HG03066 (cell line): ENCODE results near the gene CCDC61.

Experiments used
- ATAC-seq: cut with Tn5 transposase; IDR thresholded peaks from one replicate; pipeline ENCODE4 v1.9.1; 2021; ENCODE audit warnings: low read depth; ENCODE audit not compliant: unreplicated experiment

The CCDC61 gene

DNA sequence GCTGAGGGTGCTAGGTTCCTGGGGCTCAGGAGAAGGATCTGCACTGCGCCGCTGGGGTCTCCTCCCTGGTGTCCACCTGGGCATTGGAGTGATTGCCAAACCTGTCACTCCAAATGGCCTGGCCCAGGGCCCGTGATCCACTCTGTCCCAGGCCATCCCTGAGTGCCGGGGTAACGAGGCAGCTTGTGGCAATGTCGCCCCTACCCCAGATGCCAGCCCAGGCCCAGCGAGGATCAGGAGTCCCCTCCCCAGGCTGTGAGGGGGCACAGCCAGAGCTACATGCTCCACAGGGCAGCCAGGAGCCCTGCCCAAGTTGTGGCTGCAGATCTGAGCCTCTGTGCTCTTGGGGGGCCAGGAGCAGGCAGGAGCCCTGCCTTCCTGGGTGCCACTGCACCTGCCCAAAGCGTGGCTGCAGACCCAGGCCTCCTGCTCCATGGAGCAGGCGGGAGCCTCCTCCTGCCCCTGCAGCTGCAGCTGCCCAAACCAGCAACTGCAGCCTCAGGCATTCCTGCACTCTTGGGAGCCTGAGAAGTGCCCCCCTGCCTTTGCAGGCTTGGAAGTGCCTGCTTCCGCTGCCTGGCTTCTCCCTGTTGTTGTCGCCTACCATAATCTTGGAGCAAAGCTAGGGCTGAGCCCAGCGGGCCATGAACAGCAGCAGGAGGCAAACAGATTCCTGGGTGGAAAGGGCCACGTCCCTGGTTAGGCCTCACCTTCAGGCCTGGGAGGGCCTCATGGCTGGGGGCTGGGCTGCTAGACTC lies 40.9 kb downstream of the CCDC61 start:
- no peak for ATAC-seq

DNA sequence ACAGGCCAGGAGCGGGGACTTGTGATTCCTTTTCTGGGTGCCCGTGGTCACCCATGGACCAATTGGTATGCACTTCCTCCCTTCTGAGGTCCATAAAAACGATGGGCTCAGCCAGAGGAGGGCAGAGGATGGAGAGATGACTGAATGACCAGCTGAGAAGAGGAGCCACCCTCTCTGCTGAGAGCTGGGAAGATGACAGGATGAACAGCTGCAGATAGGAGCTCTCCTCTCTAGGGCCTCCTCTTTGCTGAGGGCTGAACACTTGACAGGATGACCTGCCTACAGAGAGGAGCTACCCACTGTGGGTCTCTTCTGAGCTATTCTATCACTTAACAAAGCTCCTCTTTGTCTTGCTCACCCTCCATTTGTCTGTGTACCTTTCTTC lies 41.5 kb downstream of the CCDC61 start:
- no peak for ATAC-seq

DNA sequence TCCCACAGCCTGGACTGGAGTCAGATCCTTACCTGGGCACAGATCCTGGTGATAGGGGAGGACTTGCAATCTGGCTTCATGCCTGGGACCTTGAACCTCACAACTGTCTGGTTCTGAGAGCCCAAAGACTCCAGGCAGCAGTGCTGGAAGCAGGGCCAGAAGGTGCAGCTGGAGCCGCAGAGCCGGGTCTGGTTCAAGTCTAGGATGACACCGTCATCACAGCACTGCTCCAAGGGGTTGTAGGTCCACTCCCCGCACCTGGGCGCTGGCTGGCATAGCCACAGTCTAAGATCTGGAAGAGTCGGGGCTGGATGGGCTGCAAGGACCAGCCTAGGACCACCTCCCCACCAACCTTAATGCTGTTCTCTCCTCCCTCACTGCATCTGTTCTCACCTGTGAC lies 44.9 kb downstream of the CCDC61 start:
- no peak for ATAC-seq

DNA sequence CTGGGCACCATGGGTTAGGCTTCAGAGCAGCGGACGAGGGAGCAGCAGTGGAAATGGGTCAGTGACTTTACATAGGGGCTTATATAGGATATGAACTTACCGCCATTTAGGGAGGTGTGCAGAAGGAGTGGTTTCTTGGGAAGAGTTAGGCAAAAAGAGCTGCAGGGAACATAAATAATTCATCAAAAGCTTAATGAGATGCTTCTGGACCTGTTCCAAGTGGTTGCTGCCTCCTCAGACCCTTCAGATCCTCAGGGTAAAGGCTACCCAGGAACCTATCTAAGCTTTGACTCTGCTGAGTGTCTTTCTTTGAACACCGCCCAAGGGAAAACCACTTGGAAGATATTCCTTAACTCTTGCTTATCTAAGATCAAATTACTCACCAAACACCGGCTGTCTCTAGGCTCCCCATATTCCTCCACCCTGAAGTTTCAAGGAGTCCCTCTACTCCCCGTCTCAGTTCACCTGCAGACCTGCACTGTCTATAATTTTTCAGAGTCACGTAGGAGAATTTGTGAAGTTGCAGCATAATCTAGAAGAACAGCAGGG lies 45.8 kb downstream of the CCDC61 start, which contains the start of gene IGFL4:
IGFL4 (minus strand) TSS at position 51 of the 549 bp plus-strand sequence; CDS start at position 11, 40 bp downstream.
- ATAC-seq, result no peak

DNA sequence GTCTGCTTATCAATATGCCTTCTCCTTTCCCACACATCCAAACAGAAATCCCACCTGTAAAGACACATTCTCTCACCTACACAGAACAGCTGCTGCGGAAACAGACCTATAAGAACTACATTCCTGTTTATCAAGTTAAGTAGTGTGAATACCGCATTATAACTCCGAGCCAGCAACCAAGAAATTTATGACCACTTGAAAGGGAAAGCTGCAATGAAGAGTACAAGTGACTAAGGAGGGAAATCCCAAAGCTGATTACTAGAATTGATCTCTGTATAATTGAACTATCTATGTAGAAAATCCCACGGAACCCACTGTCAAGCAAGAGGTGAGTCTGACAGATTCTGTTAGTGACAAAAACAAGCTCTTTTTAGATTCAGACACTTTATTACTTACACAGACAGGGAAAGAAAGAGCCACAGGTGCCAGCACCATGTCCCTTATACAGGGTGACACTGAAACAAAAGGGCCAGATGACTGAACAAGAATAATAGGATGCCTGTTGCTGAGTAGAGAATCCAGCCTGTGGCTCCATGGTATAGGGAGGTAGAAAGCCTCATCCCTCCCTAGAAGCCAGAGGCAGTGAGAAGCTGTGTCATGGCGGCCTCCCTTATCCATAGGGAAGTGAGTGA lies 47.1 kb downstream of the CCDC61 start:
- no peak for ATAC-seq

DNA sequence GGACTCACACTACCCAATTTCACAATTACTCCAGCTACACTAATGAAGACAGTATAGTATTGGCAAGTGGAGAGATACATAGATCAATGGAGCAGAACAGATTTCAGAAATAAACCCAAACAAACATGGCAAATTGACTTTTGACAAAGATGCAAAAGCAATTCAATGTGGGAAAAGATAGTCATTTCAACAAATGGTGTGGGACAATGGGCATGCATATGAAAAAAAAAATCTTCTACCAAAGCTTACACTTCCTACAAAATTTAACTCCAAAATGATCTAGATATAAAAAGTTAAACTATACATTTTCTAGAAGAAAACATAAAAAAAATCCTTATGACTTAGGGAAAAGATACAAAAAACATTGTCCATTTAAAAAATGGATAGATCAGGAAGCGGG lies 48.3 kb downstream of the CCDC61 start:
- no peak for ATAC-seq

DNA sequence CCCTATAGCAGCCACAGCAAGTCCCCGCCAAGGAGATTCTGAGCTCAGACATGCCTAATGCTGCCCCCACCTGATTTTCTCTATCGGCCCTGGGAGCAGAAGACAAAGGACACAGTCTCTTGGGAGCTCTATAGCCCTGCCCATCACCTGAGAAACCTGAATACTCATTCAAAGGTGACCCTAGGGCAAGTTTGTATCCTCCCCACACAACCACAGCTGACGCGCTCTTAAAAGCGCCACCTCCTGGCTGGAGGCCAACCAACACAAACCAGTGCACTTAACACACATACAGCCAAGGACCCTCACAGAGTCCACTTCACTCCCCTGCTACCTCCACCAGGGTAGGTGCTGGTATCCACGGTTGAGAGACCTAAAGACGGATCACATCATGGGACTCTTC lies 54.3 kb downstream of the CCDC61 start:
- no peak for ATAC-seq

DNA sequence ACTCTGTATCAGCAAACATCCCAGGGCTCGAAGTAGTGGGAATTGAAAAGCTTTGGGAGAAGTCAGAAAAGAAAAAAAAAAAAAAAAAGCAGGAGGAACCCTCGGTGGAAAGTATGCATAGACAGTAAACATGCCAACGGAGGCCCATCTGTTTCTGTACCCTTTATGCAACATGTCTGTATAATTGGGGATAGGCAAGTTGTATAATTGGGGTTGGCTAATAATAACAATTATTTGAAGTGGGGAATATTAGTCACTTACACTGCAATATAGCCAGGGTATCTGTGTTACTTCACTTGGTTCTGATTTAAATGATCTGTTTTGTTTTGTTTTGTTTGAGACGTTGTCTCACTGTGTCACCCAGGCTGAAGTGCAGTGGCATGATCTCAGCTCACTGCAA lies 57.6 kb downstream of the CCDC61 start:
- ATAC-seq, result no peak

DNA sequence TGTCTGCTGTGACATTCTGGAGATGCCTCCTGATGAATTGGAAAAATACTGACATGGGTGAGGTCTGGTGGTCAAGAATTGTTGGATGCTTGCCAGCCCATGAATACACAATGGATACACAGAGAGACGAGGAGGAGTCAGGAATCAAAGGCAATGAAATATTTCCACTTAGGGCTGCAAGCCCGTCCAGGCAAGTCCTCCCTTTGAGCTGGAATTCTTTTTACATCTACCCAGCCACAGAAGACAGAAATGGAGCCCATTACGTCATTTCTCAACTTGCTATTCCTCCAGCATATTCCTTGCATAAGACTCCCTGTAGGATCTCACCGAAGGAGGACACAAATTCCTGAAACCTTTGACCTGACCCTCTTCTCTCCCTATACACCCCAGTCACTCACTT lies 61.3 kb downstream of the CCDC61 start:
- ATAC-seq, result no peak

DNA sequence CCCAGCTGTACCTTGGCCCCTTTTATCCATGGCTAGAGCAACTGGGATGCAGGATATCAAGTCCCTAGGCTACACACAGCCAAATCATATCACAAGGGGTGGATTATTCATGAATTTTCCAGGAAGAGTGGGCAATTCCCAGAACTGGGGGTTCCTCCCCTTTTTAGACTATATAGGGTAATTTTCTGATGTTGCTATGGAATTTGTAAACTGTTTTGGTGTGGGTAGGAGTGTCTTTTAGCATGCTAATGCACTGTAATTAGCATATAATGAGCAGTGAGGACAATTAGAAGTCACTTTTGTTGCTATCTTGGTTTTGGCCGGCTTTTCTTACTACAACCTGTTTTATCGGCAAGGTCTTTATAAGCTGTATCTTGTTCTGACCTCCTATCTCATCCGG lies 63.5 kb downstream of the CCDC61 start:
- ATAC-seq, result no peak

DNA sequence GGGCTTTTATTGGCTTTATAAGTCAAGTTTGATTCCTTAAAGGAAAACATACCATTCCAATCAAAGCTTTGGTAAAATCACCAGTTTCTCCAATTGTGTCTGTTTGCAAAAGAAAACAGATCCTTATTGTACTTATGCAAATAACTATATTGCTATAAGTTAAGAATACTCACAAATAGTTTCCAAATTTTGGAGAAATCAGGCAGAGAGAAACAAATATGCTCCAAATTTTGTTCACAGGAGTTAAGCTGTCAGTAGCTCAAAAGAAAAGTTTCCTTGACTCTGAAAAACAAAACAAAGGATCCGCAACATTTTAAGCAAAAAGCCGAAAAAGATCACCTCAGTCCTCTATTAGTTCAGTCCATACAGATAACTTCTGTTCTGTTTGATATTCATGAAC lies 64.7 kb downstream of the CCDC61 start:
- no peak for ATAC-seq

DNA sequence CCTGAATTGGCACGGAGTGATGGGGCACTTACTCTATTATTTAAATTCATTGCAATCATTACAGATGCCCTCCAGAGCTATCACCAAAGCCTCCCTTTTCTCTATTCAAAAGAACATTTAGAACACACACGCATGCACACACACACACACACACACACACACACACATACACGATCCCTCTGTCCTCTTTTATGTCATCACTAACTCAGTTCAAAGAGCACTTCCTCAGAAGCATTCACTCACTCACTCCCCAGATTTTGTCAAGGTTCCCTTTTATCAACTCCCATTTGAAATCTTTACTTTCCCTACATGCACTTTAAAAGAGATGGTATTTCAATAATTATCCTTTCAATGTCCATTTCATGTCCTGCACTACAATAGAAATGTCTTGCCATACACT lies 67.9 kb downstream of the CCDC61 start:
- no peak for ATAC-seq

DNA sequence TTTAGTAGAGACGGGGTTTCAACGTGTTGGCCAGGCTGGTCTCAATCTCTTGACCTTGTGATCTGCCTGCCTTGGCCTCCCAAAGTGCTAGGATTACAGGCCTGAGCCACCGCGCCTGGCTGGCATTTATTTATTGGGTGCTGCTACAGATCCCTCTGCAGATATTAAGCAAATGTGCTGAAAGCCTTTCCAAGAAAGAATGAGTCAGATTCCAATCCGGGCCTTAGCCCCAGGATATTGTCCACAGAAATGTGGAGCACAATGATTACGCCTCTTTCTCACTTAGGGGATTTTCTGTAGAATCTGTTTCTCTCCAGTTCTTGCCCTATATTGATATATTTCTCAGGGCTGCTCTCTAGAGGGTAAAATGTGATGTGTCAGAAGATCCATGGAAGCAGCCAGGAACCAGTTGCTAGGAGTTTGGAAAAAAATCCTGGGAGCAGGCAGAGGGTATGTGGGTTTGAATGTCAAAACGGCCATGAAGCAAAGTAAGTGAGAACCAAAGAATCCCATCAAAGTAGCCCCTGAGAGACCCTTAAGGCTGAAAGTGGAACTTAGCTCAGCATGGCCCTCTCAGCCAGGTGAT lies 70.3 kb downstream of the CCDC61 start:
- no peak for ATAC-seq

DNA sequence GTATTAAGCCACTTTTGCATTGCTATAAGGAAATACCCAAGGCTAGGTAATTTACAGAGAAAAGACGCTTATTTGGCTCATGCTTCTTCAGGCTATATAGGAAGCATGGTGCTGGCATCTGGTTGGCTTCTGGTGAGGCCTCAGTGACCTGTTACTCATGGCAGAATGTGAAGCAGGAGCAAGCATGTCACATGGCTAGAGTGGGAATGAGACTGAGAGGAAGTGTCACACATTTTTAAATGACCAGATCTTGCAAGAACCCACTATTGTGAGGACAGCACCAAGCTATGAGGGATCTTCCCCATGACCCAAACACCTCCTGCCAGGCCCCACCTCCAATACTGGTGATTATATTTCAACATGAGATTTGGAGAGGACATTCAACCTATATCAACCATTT lies 71.2 kb downstream of the CCDC61 start:
- no peak for ATAC-seq

DNA sequence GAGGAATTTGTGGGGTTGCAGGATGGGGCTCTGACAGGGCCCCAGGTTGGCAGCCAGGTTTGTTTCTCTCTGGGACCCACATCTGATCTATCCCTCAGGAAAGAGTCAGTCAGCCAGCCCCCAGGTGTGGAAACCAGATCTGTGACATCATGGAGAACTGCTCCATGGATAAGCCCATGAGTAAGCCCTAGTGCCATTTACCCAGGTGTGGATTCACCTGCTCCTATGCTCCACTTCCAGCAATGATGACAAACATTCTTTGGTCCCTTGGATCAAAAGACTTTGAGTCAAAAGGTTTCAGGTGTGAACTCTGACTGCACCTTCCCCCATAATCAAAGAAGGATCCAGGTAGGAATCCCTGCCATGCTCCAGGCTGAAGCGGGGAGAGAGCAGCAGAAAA lies 72.4 kb downstream of the CCDC61 start:
- no peak for ATAC-seq
